T47D (cell line): ENCODE results near the gene CCSER1.
"Not testable (repeated sequence)": the region's sequence is repeated elsewhere in the genome, so short reads cannot be mapped to it uniquely, and the experiment has no call there.

Experiments
- DNase-seq, 2 experiments: peaks; one replicate each; pipeline versions ENCODE4 v3.0.0 to v3.0.0-alpha.2; 2011 to 2012; ENCODE audit warnings: low read depth in 1 of 2, low spot score in 1 of 2
- JUND ChIP-seq: IDR thresholded peaks from 2 replicates; pipeline ENCODE4 v1.6.1; 2012; ENCODE audit warnings: low read depth
- in situ Hi-C: cut with HindIII; loops from 2 replicates; pipeline ENCODE4 v1.10.0; 2016; ENCODE audit warnings: low sequenced_read_pairs, low pct_unique_long_range_greater_than_20kb

Gene CCSER1

GRCh38 chr4:90474484-90474883 lies 347.3 kb downstream of the CCSER1 start:
- no peak for DNase-seq
- TF ChIP-seq JUND: no peak
- in situ Hi-C loops: no loop called here

GRCh38 chr4:90476019-90476418 lies 348.8 kb downstream of the CCSER1 start:
- TF ChIP-seq JUND: no peak
- no peak for DNase-seq
- in situ Hi-C loops: no loop called here

DNA sequence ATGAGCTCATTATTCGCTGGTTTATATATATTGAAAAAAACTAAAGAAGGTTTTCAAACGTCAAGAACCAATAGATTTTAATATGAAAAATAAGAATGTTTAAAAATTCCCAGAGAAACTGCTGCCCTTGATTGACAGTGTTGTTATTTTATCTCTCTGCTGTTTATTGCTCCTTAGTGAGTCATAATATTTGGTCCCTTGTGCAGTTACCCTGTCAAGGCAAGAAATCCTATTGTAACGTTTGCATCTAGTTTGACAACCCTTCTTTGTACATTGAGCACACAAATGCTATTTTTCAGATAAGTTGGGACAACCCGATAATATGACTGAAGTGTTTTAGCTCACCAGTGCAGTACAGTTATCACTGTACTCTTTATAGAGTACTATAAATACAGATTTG lies 349.4 kb downstream of the CCSER1 start:
- in situ Hi-C loops: no loop called here
- no peak for TF ChIP-seq JUND
- no peak for DNase-seq

DNA sequence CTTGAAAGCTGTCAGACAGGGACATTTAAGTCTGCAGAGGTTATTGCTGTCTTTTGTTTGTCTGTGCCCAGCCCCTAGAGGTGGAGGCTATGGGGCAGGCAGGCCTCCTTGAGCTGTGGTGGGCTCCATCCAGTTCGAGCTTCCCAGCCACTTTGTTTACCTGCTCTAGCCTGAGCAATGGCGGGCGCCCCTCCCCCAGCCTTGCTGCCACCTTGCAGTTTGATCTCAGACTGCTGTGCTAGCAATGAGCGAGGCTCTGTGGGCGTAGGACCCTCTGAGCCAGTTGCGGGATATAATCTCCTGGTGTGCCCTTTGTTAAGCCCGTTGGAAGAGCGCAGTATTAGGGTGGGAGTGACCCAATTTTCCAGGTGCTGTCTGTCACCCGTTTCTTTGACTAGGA lies 357.7 kb downstream of the CCSER1 start:
- in situ Hi-C loops, DNase-seq: not testable (repeated sequence)

- DNase-seq: no peak
- in situ Hi-C loops: no loop called here
- no peak for TF ChIP-seq JUND
These were observed 359.2 kb downstream of the CCSER1 start for GRCh38 chr4:90486346-90486745.

DNA sequence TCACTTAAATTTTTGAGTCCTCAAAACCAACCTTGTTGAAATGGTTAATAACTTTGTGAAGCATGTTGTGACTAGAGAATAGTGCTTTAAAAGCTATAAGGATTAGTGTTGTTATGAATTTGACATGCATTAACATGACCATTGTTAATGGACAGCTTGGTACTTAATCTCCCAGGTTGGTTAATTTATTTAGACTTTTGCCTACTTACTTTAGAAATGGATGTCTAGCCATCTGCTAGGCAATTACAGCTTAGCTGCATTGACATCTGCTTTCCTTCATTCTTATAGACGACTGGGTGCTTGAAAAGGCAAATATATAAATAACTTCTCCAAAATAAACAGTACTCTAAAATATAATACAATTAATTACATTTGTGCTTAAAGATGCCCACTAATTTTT lies 368.0 kb downstream of the CCSER1 start:
- no peak for DNase-seq
- TF ChIP-seq JUND: no peak
- in situ Hi-C loops: no loop called here

DNA sequence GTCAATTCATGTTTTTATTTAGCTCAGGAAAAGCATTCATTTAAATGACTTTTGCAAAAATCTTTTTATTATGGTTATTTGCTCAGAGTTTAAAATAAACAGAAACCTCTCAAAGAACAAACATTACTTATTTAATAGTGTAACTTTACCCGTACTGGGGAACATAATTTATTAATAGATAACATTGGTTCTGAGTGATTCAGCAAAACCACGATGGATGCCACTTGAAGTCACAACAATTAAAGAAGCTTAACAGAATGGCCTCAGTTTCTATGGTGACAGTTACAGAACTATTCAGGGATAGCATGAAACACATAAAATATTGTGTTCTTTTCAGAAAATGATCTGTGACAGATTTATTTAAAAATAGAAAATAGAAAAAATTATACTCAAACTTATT lies 368.7 kb downstream of the CCSER1 start:
- DNase-seq: no peak
- in situ Hi-C loops: no loop called here
- TF ChIP-seq JUND: no peak

GRCh38 chr4:90498175-90498574 lies 371.0 kb downstream of the CCSER1 start:
- in situ Hi-C loops: no loop called here
- TF ChIP-seq JUND: no peak

DNA sequence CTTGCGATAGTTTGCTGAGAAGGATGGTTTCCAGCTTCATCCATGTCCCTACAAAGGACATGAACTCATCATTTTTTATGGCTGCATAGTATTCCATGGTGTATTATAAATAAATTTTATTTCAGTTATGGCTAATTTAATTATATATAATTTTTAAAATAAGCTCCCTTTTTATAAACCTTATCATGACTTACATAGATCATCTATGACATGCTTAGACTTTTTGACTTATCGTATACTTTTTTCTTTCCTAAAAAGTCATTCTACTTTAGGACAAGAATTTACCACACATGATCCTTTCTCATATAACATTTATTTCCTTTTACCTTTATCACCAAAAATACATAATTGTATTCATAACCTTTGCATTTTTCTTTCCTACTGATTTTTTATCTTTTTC lies 376.5 kb downstream of the CCSER1 start:
- TF ChIP-seq JUND: no peak
- in situ Hi-C loops: no loop called here
- DNase-seq: no peak

More at GRCh38 chr4:90498175-90498574, 371.0 kb downstream of the CCSER1 start:
- no peak for DNase-seq

GRCh38 chr4:90515191-90515590 lies 388.0 kb downstream of the CCSER1 start:
- no peak for TF ChIP-seq JUND
- in situ Hi-C loops: no loop called here
- no peak for DNase-seq

DNA sequence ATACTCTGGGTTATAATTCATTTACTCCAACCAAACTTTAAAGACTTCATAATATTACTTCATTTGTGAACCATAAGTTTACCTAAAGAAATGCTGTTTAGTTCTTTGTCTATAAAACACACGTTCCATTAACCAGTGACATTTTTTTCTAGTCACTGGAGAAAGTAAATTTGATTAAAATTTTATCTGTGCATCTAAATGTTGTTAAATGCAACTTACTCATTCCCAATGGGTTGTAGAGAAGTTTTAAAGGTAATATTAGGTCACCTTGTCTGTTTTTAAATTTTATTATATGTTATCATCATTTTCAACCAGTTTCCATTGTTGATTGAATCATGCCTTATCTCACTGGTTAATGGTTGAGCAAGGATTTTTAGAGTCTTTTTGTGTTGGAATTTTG lies 401.4 kb downstream of the CCSER1 start:
- no peak for DNase-seq
- TF ChIP-seq JUND: no peak

DNA sequence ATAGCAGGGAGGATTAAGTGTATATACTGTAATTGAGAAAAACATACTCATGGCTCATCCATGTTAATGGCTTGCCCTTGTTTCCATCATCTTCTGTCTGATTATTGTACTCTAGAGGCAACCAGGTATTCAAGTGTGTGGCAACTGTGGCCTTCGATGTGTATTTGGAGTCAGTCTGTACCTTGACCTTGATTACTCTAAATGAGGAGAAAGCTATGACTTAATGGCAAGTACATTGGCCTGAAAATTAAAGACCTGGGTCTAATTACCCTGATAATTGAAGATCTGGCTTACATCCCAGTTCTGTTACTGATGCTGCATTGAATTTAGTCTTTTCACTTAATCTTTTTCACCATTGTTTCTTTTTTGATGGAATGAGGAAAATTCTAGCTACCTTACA lies 409.2 kb downstream of the CCSER1 start:
- DNase-seq: no peak
- no peak for TF ChIP-seq JUND
- in situ Hi-C loops: no loop called here

More for the DNA sequence above, 401.4 kb downstream of the CCSER1 start:
- in situ Hi-C loops: no loop called here

GRCh38 chr4:90537491-90537890 lies 410.3 kb downstream of the CCSER1 start:
- no peak for TF ChIP-seq JUND
- DNase-seq: no peak
- in situ Hi-C loops: no loop called here

GRCh38 chr4:90540536-90540935 lies 413.3 kb downstream of the CCSER1 start:
- in situ Hi-C loops: no loop called here
- DNase-seq: no peak
- no peak for TF ChIP-seq JUND
